Hepatocyte (in vitro differentiated cells): Measurements from ENCODE around the gene NDUFA7.

Source experiments
- EZH2 ChIP-seq: fragments of 200-600 bp; sonication (generic); IDR thresholded peaks from 2 replicates; pipeline ENCODE4 v1.6.1; 2016; ENCODE audit warnings: antibody characterized with exemption, mild to moderate bottlenecking, borderline replicate concordance
- EZH2phosphoT487 ChIP-seq: fragments of 200-600 bp; sonication (generic); IDR thresholded peaks from one replicate; pipeline ENCODE4 v1.6.1; 2018; ENCODE audit warnings: antibody characterized with exemption, mild to moderate bottlenecking, low read depth, moderate library complexity; ENCODE audit not compliant: unreplicated experiment, severe bottlenecking
- TF ChIP-seq, protein P1 (sequence below): fragments of 200-600 bp; sonication (generic); IDR thresholded peaks from 2 replicates; pipeline ENCODE4 v1.5.1; 2016; ENCODE audit warnings: antibody characterized with exemption, mild to moderate bottlenecking; ENCODE audit not compliant: poor library complexity

DNA sequence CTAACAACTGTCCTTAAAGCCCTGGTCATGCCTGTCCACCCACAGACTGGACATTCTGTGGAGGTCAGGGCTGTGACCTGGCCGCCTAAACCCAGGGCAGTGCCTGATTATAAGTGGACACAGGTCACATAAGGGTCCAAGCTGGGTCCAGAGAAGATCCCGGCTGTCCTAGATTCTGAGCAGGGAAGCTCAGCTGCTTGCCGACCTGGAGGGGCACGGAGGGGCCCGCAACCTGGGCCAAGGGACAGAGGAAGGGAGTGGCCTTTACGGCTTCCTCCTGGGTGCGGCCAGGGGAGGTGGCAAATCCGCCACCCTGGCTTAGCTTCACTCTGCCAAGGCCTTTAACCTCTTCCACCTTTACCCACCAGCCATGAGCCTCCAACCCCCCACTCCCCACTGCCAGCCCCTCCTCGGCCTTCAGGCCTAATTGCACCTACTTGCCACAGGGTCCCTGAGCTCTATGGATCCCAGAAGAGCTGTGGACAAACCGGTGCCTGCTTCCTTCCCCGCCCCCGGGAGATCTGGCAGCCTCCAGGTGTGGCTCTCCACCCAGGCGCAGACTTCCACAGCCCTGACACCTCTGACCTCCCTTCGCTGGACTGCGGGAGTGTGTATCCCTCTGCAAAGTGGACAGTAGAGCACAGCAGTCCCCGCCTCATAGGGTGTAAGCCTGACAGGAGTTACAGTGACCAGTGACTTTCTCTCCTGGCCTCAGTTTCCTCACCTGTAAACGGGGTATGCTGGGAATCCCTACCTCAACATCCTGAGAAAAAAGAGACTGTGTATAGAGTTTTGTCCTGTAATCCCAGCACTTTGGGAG is 14.7 kb downstream of the NDUFA7 start:
- TF ChIP-seq, protein P1, sequence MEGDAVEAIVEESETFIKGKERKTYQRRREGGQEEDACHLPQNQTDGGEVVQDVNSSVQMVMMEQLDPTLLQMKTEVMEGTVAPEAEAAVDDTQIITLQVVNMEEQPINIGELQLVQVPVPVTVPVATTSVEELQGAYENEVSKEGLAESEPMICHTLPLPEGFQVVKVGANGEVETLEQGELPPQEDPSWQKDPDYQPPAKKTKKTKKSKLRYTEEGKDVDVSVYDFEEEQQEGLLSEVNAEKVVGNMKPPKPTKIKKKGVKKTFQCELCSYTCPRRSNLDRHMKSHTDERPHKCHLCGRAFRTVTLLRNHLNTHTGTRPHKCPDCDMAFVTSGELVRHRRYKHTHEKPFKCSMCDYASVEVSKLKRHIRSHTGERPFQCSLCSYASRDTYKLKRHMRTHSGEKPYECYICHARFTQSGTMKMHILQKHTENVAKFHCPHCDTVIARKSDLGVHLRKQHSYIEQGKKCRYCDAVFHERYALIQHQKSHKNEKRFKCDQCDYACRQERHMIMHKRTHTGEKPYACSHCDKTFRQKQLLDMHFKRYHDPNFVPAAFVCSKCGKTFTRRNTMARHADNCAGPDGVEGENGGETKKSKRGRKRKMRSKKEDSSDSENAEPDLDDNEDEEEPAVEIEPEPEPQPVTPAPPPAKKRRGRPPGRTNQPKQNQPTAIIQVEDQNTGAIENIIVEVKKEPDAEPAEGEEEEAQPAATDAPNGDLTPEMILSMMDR: no peak
- no peak for TF ChIP-seq EZH2phosphoT487
- no peak for TF ChIP-seq EZH2
